K562 (cell line): ENCODE results near the gene HUS1. TPM values are rescaled to one million over a fixed set of nuclear protein-coding genes. Genes with fewer than 3 reads are reported as not detected.
A peak's percentile ranks its signal among the peaks of the same experiment; 100 is the strongest.

Experiments
- ATAC-seq: fragments of 200-7000 bp; cut with Tn5 transposase; 3 replicates; pipeline ENCODE4 v1.9.1; 2020; ENCODE audit warnings: moderate library complexity
- BruUV-seq: library from RNA; stranded (reverse); fragments of 400-500 nt; replicated peaks from 2 replicates; lab custom pipeline; 2021; lab: Mats Ljungman, UMichigan
- CTCF ChIA-PET: fragments of 300-600 bp; formaldehyde crosslinking; extraction: SDS; loops from one replicate; lab custom pipeline; 2021; ENCODE audit warnings: low intra/inter-chr PET ratio; lab: Yijun Ruan, JAX
- POLR2A ChIA-PET: fragments of 300-600, 350-650 bp; sonication (Branson Sonifier 250); formaldehyde crosslinking; extraction: SDS; loops from one replicate; lab custom pipeline; 2021; ENCODE audit warnings: antibody characterized with exemption, inconsistent platforms; lab: Yijun Ruan, JAX
- DNase-seq, 4 experiments: peaks; one replicate each; pipeline versions ENCODE4 v3.0.0 to v3.0.0-alpha.2; 2011 to 2018; ENCODE audit warnings: low spot score in 3 of 4, mixed read lengths in 3 of 4; ENCODE audit errors: extremely low read depth in 1 of 4
- FAIRE-seq: peaks from 2 replicates; lab custom pipeline; 2011; peaks lifted over from hg19 to GRCh38; lab: Jason Lieb, UNC
- H2AFZ ChIP-seq: 2 replicates; pipeline ENCODE4 v1.6.0; 2011; ENCODE audit warnings: low read depth, low read length, control low read depth, inconsistent platforms
- H3K27ac ChIP-seq: fragments of 200-600 bp; 3 replicates; pipeline ENCODE4 v1.8.0; 2011; ENCODE audit warnings: low read depth, mild to moderate bottlenecking, control low read depth, inconsistent platforms, low read length, moderate library complexity, mixed read lengths; ENCODE audit errors: extremely low read depth
- H3K27me3 ChIP-seq, 2 experiments: fragments of 300-600 bp in 1 of 2; 2 replicates in 1 of 2; 3 replicates in 1 of 2; pipeline versions ENCODE4 v1.6.0 to v1.8.0; 2011; ENCODE audit warnings: inconsistent platforms in 2 of 2, low read length in 2 of 2, mild to moderate bottlenecking in 1 of 2, mixed read lengths in 1 of 2, moderate library complexity in 1 of 2; ENCODE audit not compliant: control insufficient read depth in 2 of 2, insufficient read depth in 2 of 2
- H3K36me3 ChIP-seq: fragments of 300-600 bp; 3 replicates; pipeline ENCODE4 v1.8.0; 2011; ENCODE audit warnings: mild to moderate bottlenecking, low read length, inconsistent platforms; ENCODE audit not compliant: control insufficient read depth, insufficient read depth
- H3K4me1 ChIP-seq, 2 experiments: fragments of 200-600 bp in 1 of 2; replicated peaks in 1 of 2; 2 replicates in 1 of 2; 3 replicates in 1 of 2; pipeline versions ENCODE4 v1.5.1 to v1.8.0; 2011; ENCODE audit warnings: inconsistent platforms in 2 of 2, low read length in 2 of 2, mild to moderate bottlenecking in 1 of 2, mixed read lengths in 1 of 2, moderate library complexity in 1 of 2; ENCODE audit not compliant: control insufficient read depth in 2 of 2, insufficient read depth in 2 of 2
- H3K4me2 ChIP-seq: 2 replicates; pipeline ENCODE4 v1.6.1; 2011; ENCODE audit warnings: low read length, control low read depth, inconsistent platforms, mixed read lengths; ENCODE audit not compliant: insufficient read depth
- H3K4me3 ChIP-seq: fragments of 200-600 bp; sonication (generic), shearing (Covaris generic); 2 replicates; pipeline ENCODE4 v1.5.1; 2016; ENCODE audit warnings: control low read depth, inconsistent platforms
- H3K79me2 ChIP-seq: fragments of 200-600 bp; 3 replicates; pipeline ENCODE4 v1.8.0; 2011; ENCODE audit warnings: low read length, inconsistent platforms; ENCODE audit not compliant: control insufficient read depth, insufficient read depth
- H3K9ac ChIP-seq, 2 experiments: 2 replicates each; pipeline versions ENCODE4 v1.6.0 to v1.6.1; 2011; ENCODE audit warnings: low read depth in 2 of 2, low read length in 2 of 2, control low read depth in 1 of 2, inconsistent platforms in 1 of 2, mild to moderate bottlenecking in 1 of 2, mixed read lengths in 1 of 2; ENCODE audit not compliant: insufficient read depth in 1 of 2
- H3K9me1 ChIP-seq: one replicate; pipeline ENCODE4 v1.6.0; 2011; ENCODE audit warnings: inconsistent platforms, mild to moderate bottlenecking, low read length, moderate library complexity; ENCODE audit not compliant: control insufficient read depth, insufficient read depth
- H3K9me3 ChIP-seq: replicated peaks from 2 replicates; pipeline ENCODE4 v1.5.1; 2011; ENCODE audit warnings: low read depth, low read length, inconsistent platforms; ENCODE audit not compliant: control insufficient read depth, insufficient read depth
- H4K20me1 ChIP-seq: replicated peaks from 2 replicates; pipeline ENCODE4 v1.6.1; 2011; ENCODE audit warnings: low read length, inconsistent platforms, mixed read lengths; ENCODE audit not compliant: control insufficient read depth, insufficient read depth
- CAMTA2 ChIP-seq: fragments of 250-450 bp; sonication (Bioruptor Pico); conservative IDR thresholded peaks from 2 replicates; pipeline ENCODE4 v1.5.1; 2022
- CBFA2T3 ChIP-seq: fragments of 450-650 bp; IDR thresholded peaks from 2 replicates; pipeline ENCODE4 v1.6.1; 2017
- DNMT1 ChIP-seq: fragments of 450-650 bp; IDR thresholded peaks from 2 replicates; pipeline ENCODE4 v1.6.1; 2016; ENCODE audit warnings: antibody characterized with exemption, mild to moderate bottlenecking
- DPF2 ChIP-seq: fragments of 450-650 bp; IDR thresholded peaks from 2 replicates; pipeline ENCODE4 v1.6.1; 2016
- ESRRA ChIP-seq: fragments of 450-650 bp; IDR thresholded peaks from 2 replicates; pipeline ENCODE4 v1.6.1; 2014; ENCODE audit warnings: low read depth, mild to moderate bottlenecking, moderate library complexity, borderline replicate concordance
- FOSL1 ChIP-seq: fragments of 200-800 bp; sonication (Bioruptor generic); conservative IDR thresholded peaks from 2 replicates; pipeline ENCODE4 v1.6.1; 2016; ENCODE audit warnings: missing genetic modification characterization, missing compliant biosample characterization
- KHSRP ChIP-seq: fragments of 450-650 bp; IDR thresholded peaks from 2 replicates; pipeline ENCODE4 v1.6.1; 2017
- MTA1 ChIP-seq: fragments of 450-650 bp; IDR thresholded peaks from 2 replicates; pipeline ENCODE4 v1.6.1; 2017; ENCODE audit warnings: borderline replicate concordance
- PHF8 ChIP-seq: fragments of 200-600 bp; sonication (generic); IDR thresholded peaks from 2 replicates; pipeline ENCODE4 v1.6.1; 2012; ENCODE audit warnings: mixed run types, mild to moderate bottlenecking, inconsistent platforms, low read length, moderate library complexity, borderline replicate concordance
- PTBP1 ChIP-seq: fragments of 200-400 bp; formaldehyde crosslinking; IDR thresholded peaks from 2 replicates; pipeline ENCODE4 v1.6.1; 2017; ENCODE audit warnings: low read depth, low read length
- SIRT6 ChIP-seq: IDR thresholded peaks from one replicate; pipeline ENCODE4 v1.6.1; 2012; ENCODE audit warnings: low read depth, mild to moderate bottlenecking, control low read depth, inconsistent platforms, low read length, moderate library complexity
- SMC3 ChIP-seq: conservative IDR thresholded peaks from 2 replicates; pipeline ENCODE4 v1.6.1; 2011; ENCODE audit warnings: low read depth, low read length, improper control_type of control experiment; ENCODE audit not compliant: insufficient read depth
- ZHX1 ChIP-seq: fragments of 150-350 bp; conservative IDR thresholded peaks from 2 replicates; pipeline ENCODE4 v1.6.1; 2014; ENCODE audit warnings: low read length
- ZKSCAN3 ChIP-seq: fragments of 250-450 bp; sonication (Bioruptor Pico); IDR thresholded peaks from 2 replicates; pipeline ENCODE4 v1.4.0; 2020
- ZNF133 ChIP-seq: fragments of 250-450 bp; sonication (Bioruptor Pico); IDR thresholded peaks from 2 replicates; pipeline ENCODE4 v1.4.0; 2020; ENCODE audit warnings: mild to moderate bottlenecking
- ZNF445 ChIP-seq: fragments of 250-450 bp; sonication (Bioruptor Pico); IDR thresholded peaks from 2 replicates; pipeline ENCODE4 v1.4.0; 2020; ENCODE audit warnings: low read depth, mild to moderate bottlenecking, moderate library complexity
- WGBS: fragments of 100-300 bp; shearing (Covaris generic); methylation state at CpG from one replicate; pipeline ENCODE4 v1.1.6; 2016; ENCODE audit warnings: low coverage, mixed read lengths; ENCODE audit not compliant: insufficient coverage; ENCODE audit errors: missing lambda C conversion rate; 5-methylcytosine and 5-hydroxymethylcytosine counted together
- in situ Hi-C: fragments of 300-500 bp; cut with MboI; formaldehyde crosslinking; loops from 4 replicates; pipeline ENCODE4 v1.15.0; 2018; ENCODE audit warnings: inconsistent platforms, mixed read lengths
- intact Hi-C: fragments of 100-400 bp; cut with micrococcal nuclease; formaldehyde crosslinking; loops from 2 replicates; pipeline ENCODE4 v1.14.2; 2022
- polyA plus RNA-seq, 8 experiments: library from polyadenylated mRNA; depleted of rRNA in 4 of 8; stranded (reverse) in 5 of 8; unstranded in 3 of 8; fragments of >200 nt; fragmentation: Nextera tagmentation in 2 of 8; fragmentation: Illumina TruSeq in 1 of 8; extraction: Ambion mirVana in 2 of 8; extraction: Trizol in 1 of 8; gene quantifications; 2 replicates each; pipeline versions ENCODE4 v1.2.1 to v1.2.3, GENCODE V29; 2011 to 2014; ENCODE audit warnings: inconsistent platforms in 1 of 8, missing spikeins in 1 of 8
- total RNA-seq, 7 experiments: library from RNA; depleted of rRNA in 6 of 7; stranded (reverse); fragments of >200 nt in 6 of 7; fragmentation: Illumina TruSeq in 2 of 7; extraction: Trizol in 2 of 7; gene quantifications; 2 replicates each; pipeline versions ENCODE4 v1.2.1 to v1.2.3, GENCODE V29; 2011 to 2021; ENCODE audit warnings: low replicate concordance in 1 of 7

Gene HUS1
- total and polyA plus RNA-seq, 9 of the 15 experiments (the other 6 are each of a cell fraction or from before 2014, with no cell fraction given) = 11.5 to 27.0 (median 16.5) TPM

- no peak for TF ChIP-seq ZKSCAN3
- 0 out of 2 replicates have a peak, but pooled peaks have one; percentile 29 for TF ChIP-seq CBFA2T3
- no peak for TF ChIP-seq SIRT6
- no peak for TF ChIP-seq MTA1
- TF ChIP-seq, all 486 proteins: peak for 9
These were observed 648 bp downstream of the HUS1 start (continued) for GRCh38 chr7:47978790-47979144.

DNA sequence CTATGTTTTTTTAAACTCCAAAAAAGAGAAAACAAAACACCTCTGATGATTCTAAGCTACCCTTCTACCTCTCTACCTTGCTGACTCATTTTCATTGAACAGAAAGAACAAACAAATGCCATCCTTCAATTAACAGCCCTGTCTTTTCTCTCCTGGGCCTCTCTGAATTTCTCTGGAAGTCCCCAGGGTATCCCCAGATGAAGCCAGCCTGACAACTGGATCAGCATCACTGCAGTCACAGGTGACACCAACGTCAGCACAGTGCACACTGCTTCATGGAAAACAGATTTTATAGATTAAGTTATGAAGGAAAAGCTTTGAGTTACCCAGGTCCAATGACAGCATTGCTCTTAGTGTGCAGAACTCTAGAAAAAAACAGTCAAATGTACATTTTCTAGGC lies 5.7 kb downstream of the HUS1 start:
- H3K36me3 ChIP-seq = peaks cover 79% of the 10 kb centered on the region

More for the DNA sequence above, 5.7 kb downstream of the HUS1 start:
- Histone ChIP-seq H3K9me1 (no peaks in the 10 kb centered on the region), H3K27ac (no peak overlapping the region), H3K4me2 (no peak overlapping the region), H3K4me3 (no peak overlapping the region), H3K9me3 (no peaks in the 10 kb centered on the region), H3K79me2 (peaks cover 13% of the 10 kb centered on the region), H3K4me1 (peaks cover 0 to 6% of the 10 kb centered on the region in 2 experiments; a peak in 3 of 5 replicates), H2AFZ (no peak overlapping the region), H3K9ac (no peak overlapping the region), H4K20me1 (no peaks in the 10 kb centered on the region), H3K27me3 (no peaks in the 10 kb centered on the region)
- no peak for ATAC-seq
- no peak for TF ChIP-seq CAMTA2 (CRISPR knock-in tag)
- TF ChIP-seq DNMT1 = no peak
- TF ChIP-seq ZNF445 = no peak
- TF ChIP-seq ZNF133 (CRISPR knock-in tag) = no peak
- TF ChIP-seq FOSL1 (tag) = no peak
- TF ChIP-seq SMC3 = no peak
- TF ChIP-seq ZHX1 = no peak
- no peak for TF ChIP-seq PHF8
- TF ChIP-seq ESRRA = no peak
- TF ChIP-seq DPF2 = no peak
- no peak for TF ChIP-seq KHSRP
- TF ChIP-seq PTBP1 = no peak
- intact Hi-C loops = no loop called here
- CTCF ChIA-PET = no interaction called here
- POLR2A ChIA-PET = no interaction called here
- BruUV-seq = no TSS peak
- WGBS = 88% methylated on average over 1 of the region's 1 CpG
- DNase-seq = no peak
- in situ Hi-C loops = no loop called here
- FAIRE-seq = no peak
